HG03342 (cell line): ENCODE results near the gene CAPG.
"Not testable (repeated sequence)": the region's sequence is repeated elsewhere in the genome, so short reads cannot be mapped to it uniquely, and the experiment has no call there.

ENCODE experiments used
- ATAC-seq: cut with Tn5 transposase; IDR thresholded peaks from one replicate; pipeline ENCODE4 v1.9.1; 2021; ENCODE audit warnings: mild to moderate bottlenecking, moderate library complexity; ENCODE audit not compliant: unreplicated experiment

CAPG gene

GRCh38 chr2:85398426-85399182 is 11.6 kb downstream of the CAPG start:
- no peak for ATAC-seq

GRCh38 chr2:85397925-85398331 is 12.2 kb downstream of the CAPG start:
- no peak for ATAC-seq

- no peak for ATAC-seq
Observed at GRCh38 chr2:85396531-85397470, 13.4 kb downstream of the CAPG start.

GRCh38 chr2:85395912-85396475 is 14.2 kb downstream of the CAPG start:
- no peak for ATAC-seq

- no peak for ATAC-seq
Observed at GRCh38 chr2:85394976-85395375, 15.2 kb downstream of the CAPG start.

- ATAC-seq, result no peak
Observed at GRCh38 chr2:85394261-85394681, 15.9 kb downstream of the CAPG start.

GRCh38 chr2:85393836-85394235 is 16.3 kb downstream of the CAPG start:
- ATAC-seq, result no peak

GRCh38 chr2:85390941-85391669 is 19.1 kb downstream of the CAPG start:
- no peak for ATAC-seq

GRCh38 chr2:85388878-85389538 is 21.2 kb downstream of the CAPG start:
- no peak for ATAC-seq

GRCh38 chr2:85387754-85388153 is 22.4 kb downstream of the CAPG start:
- no peak for ATAC-seq

GRCh38 chr2:85385746-85386145 is 24.4 kb downstream of the CAPG start:
- no peak for ATAC-seq

GRCh38 chr2:85383850-85384249 is 26.3 kb downstream of the CAPG start:
- ATAC-seq, result no peak

- ATAC-seq, result not testable (repeated sequence)
Observed at GRCh38 chr2:85383151-85383550, 27.0 kb downstream of the CAPG start.

GRCh38 chr2:85380048-85380447 is 30.1 kb downstream of the CAPG start:
- no peak for ATAC-seq

GRCh38 chr2:85378257-85378656 is 31.9 kb downstream of the CAPG start:
- no peak for ATAC-seq

GRCh38 chr2:85377083-85377482 is 33.1 kb downstream of the CAPG start:
- ATAC-seq, result no peak

GRCh38 chr2:85376291-85377065 is 33.7 kb downstream of the CAPG start:
- no peak for ATAC-seq

GRCh38 chr2:85371045-85371444 is 39.1 kb downstream of the CAPG start:
- no peak for ATAC-seq

GRCh38 chr2:85369500-85369899 is 40.7 kb downstream of the CAPG start:
- no peak for ATAC-seq

- no peak for ATAC-seq
Observed at GRCh38 chr2:85368921-85369320, 41.2 kb downstream of the CAPG start.
